Tibial nerve (tissue), 4 donors: ENCODE results near the gene NYAP2.

Source experiments
- EP300 ChIP-seq, 2 donors: sonication (generic); formaldehyde crosslinking; IDR thresholded peaks; one replicate each; pipeline ENCODE4 v1.6.1; 2017; ENCODE audit warnings: antibody characterized with exemption in 2 of 2, mild to moderate bottlenecking in 1 of 2
- POLR2A ChIP-seq, 2 donors: fragments of 450-650 bp; IDR thresholded peaks; one replicate each; pipeline ENCODE4 v1.6.1; 2017; ENCODE audit warnings: antibody characterized with exemption in 2 of 2, mild to moderate bottlenecking in 2 of 2, moderate library complexity in 2 of 2
- TF ChIP-seq, protein P1 (sequence below), 5 experiments: fragments of 200-600 bp in 3 of 5; fragments of 450-650 bp in 2 of 5; sonication (generic) in 3 of 5; IDR thresholded peaks; one replicate each; pipeline ENCODE4 v1.5.1; 2016 to 2019; ENCODE audit warnings: antibody characterized with exemption in 5 of 5, mild to moderate bottlenecking in 3 of 5, moderate library complexity in 2 of 5

- TF ChIP-seq, protein P1, sequence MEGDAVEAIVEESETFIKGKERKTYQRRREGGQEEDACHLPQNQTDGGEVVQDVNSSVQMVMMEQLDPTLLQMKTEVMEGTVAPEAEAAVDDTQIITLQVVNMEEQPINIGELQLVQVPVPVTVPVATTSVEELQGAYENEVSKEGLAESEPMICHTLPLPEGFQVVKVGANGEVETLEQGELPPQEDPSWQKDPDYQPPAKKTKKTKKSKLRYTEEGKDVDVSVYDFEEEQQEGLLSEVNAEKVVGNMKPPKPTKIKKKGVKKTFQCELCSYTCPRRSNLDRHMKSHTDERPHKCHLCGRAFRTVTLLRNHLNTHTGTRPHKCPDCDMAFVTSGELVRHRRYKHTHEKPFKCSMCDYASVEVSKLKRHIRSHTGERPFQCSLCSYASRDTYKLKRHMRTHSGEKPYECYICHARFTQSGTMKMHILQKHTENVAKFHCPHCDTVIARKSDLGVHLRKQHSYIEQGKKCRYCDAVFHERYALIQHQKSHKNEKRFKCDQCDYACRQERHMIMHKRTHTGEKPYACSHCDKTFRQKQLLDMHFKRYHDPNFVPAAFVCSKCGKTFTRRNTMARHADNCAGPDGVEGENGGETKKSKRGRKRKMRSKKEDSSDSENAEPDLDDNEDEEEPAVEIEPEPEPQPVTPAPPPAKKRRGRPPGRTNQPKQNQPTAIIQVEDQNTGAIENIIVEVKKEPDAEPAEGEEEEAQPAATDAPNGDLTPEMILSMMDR (IDR thresholded peaks at IDR 0.05), result no peak
- TF ChIP-seq POLR2A (IDR thresholded peaks at IDR 0.05) (no peak), EP300 (IDR thresholded peaks at IDR 0.05) (no peak)
Observed at GRCh38 chr2:225556461-225556860, 157.0 kb downstream of the NYAP2 start.
